Measurements from ENCODE around the gene GIGYF2. TPM values are rescaled to one million over a fixed set of nuclear protein-coding genes. Genes with fewer than 3 reads are reported as not detected.

GIGYF2 gene
- total RNA-seq, 2 experiments from 2014 or later, result 52.5 to 55.5 TPM

- Histone ChIP-seq H3K27me3 (ENCODE audit: control insufficient read depth in 1 of 2, insufficient read depth in 2 of 2, low read length in 2 of 2) (no peaks in the 10 kb centered on the region), H3K4me3 (ENCODE audit: low read length) (no peak overlapping the region), H3K27ac (ENCODE audit: low read depth in 1 of 2, low read length in 2 of 2) (no peak overlapping the region), H3K4me1 (ENCODE audit: insufficient read depth, low read length) (peaks cover 9% of the 10 kb centered on the region), H3K36me3 (ENCODE audit: insufficient read depth, low read length) (peaks cover 33% of the 10 kb centered on the region), H3K9me3 (ENCODE audit: control insufficient read depth in 1 of 2, insufficient read depth in 1 of 2, low read length in 2 of 2) (no peaks in the 10 kb centered on the region)
- Mint-ChIP-seq H3K4me3 (no peak overlapping the region), H3K9me3 (no peaks in the 10 kb centered on the region), H3K27me3 (no peaks in the 10 kb centered on the region), H3K27ac (peak overlapping the region; percentile 1), H3K36me3 (ENCODE audit: low read depth) (peaks cover 82% of the 10 kb centered on the region), H3K4me1 (ENCODE audit: low read depth) (peaks cover 45% of the 10 kb centered on the region)
- ATAC-seq (ENCODE audit: poor library complexity) (no peak), DNase-seq (no peak)
- intact Hi-C loops (cut with DNase I, micrococcal nuclease), result no loop called here
- ChIA-PET POLR2A (no interaction called here), CTCF (interaction anchor here (0.7 to 0.9 kb wide), 2 partner anchors 20 to 23 kb away, joined by 3 read pairs; no protein-coding TSS in a partner anchor)
- TF ChIP-seq, protein P1, sequence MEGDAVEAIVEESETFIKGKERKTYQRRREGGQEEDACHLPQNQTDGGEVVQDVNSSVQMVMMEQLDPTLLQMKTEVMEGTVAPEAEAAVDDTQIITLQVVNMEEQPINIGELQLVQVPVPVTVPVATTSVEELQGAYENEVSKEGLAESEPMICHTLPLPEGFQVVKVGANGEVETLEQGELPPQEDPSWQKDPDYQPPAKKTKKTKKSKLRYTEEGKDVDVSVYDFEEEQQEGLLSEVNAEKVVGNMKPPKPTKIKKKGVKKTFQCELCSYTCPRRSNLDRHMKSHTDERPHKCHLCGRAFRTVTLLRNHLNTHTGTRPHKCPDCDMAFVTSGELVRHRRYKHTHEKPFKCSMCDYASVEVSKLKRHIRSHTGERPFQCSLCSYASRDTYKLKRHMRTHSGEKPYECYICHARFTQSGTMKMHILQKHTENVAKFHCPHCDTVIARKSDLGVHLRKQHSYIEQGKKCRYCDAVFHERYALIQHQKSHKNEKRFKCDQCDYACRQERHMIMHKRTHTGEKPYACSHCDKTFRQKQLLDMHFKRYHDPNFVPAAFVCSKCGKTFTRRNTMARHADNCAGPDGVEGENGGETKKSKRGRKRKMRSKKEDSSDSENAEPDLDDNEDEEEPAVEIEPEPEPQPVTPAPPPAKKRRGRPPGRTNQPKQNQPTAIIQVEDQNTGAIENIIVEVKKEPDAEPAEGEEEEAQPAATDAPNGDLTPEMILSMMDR (IDR thresholded peaks at IDR 0.05), result no peak
These were observed 74.7 kb downstream of the GIGYF2 start for GRCh38 chr2:232771870-232772269.

DNA sequence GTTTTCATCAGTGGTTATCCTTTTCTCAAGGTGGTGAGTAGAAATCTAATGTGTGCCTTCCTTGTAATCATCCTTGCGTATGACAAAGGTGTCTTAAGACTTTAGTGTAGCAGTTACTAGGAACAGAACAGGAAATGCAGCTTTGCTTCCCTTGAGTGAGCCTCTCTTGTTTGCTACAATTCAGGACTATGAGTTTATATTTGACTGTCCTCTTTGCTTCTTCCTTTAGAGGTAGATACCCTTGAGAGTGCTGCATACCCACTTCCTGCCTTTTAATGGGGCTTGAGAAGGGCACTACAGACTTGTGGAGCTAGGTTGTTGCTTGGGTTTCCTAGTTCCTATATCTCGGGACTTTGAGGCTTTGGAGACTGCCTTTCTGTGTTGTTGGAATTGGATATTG is 75.4 kb downstream of the GIGYF2 start:
- ChIA-PET POLR2A (interaction anchor here (1.0 kb wide), 1 partner anchor 25 kb away, joined by 3 read pairs; no protein-coding TSS in a partner anchor), CTCF (no interaction called here)
- Mint-ChIP-seq H3K27me3 (no peaks in the 10 kb centered on the region), H3K36me3 (ENCODE audit: low read depth) (peaks cover 77% of the 10 kb centered on the region), H3K4me3 (no peak overlapping the region), H3K4me1 (ENCODE audit: low read depth) (peaks cover 45% of the 10 kb centered on the region), H3K9me3 (no peaks in the 10 kb centered on the region), H3K27ac (peak overlapping the region; percentile 21)
- peaks cover 34% of the 10 kb centered on the region for H3K36me3 ChIP-seq (ENCODE audit: insufficient read depth, low read length)
- H3K4me1 ChIP-seq (ENCODE audit: insufficient read depth, low read length), result peaks cover 9% of the 10 kb centered on the region
- TF ChIP-seq, protein P1 (IDR thresholded peaks at IDR 0.05), result no peak
- intact Hi-C loops (cut with DNase I, micrococcal nuclease), result no loop called here
- H3K4me3 ChIP-seq (ENCODE audit: low read length), result no peak overlapping the region
- no peaks in the 10 kb centered on the region for H3K9me3 ChIP-seq (ENCODE audit: control insufficient read depth in 1 of 2, insufficient read depth in 1 of 2, low read length in 2 of 2)
- no peak overlapping the region for H3K27ac ChIP-seq (ENCODE audit: low read depth in 1 of 2, low read length in 2 of 2)
- ATAC-seq (ENCODE audit: poor library complexity) (no peak), DNase-seq (peak in 2 of 14 experiments; percentile 4 to 33)
- no peaks in the 10 kb centered on the region for H3K27me3 ChIP-seq (ENCODE audit: control insufficient read depth in 1 of 2, insufficient read depth in 2 of 2, low read length in 2 of 2)

DNA sequence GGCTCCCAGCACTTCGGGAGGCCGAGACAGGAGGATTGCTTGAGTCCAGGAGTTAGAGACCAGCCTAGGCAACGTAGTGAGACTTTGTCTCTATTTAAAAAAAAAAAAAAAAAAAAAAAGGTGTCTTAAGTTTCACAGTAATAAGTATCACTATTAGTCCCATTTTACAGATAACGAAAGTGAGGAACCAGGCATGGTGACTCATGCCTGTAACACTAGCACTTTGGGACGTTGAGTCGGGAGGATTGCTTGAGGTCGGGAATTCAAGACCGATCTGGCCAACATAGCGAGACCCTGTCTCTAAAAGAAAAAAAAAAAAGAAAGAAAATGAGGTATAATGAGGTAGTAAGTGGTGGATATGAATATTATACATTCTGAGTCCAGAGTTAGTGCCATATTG is 76.7 kb downstream of the GIGYF2 start:
- H3K27ac ChIP-seq (ENCODE audit: low read depth in 1 of 2, low read length in 2 of 2), result no peak overlapping the region
- TF ChIP-seq, protein P1 (IDR thresholded peaks at IDR 0.05), result no peak
- intact Hi-C loops (cut with DNase I, micrococcal nuclease), result no loop called here
- no peaks in the 10 kb centered on the region for H3K27me3 ChIP-seq (ENCODE audit: control insufficient read depth in 1 of 2, insufficient read depth in 2 of 2, low read length in 2 of 2)
- Mint-ChIP-seq H3K9me3 (no peaks in the 10 kb centered on the region), H3K36me3 (ENCODE audit: low read depth) (peaks cover 70% of the 10 kb centered on the region), H3K27ac (no peak overlapping the region), H3K4me3 (no peak overlapping the region), H3K4me1 (ENCODE audit: low read depth) (peaks cover 38% of the 10 kb centered on the region), H3K27me3 (no peaks in the 10 kb centered on the region)
- H3K4me1 ChIP-seq (ENCODE audit: insufficient read depth, low read length), result peaks cover 9% of the 10 kb centered on the region
- no peaks in the 10 kb centered on the region for H3K9me3 ChIP-seq (ENCODE audit: control insufficient read depth in 1 of 2, insufficient read depth in 1 of 2, low read length in 2 of 2)
- CTCF ChIA-PET, result no interaction called here
- H3K36me3 ChIP-seq (ENCODE audit: insufficient read depth, low read length), result peaks cover 24% of the 10 kb centered on the region
- POLR2A ChIA-PET, result no interaction called here
- H3K4me3 ChIP-seq (ENCODE audit: low read length), result no peak overlapping the region
- no peak for DNase-seq
- no peak for ATAC-seq (ENCODE audit: poor library complexity)

All from CD4-positive, alpha-beta T cell (primary cell).